22Rv1 (cell line): ENCODE results near the gene FBXL19.

ENCODE experiments used
- CTCF ChIP-seq: fragments of 450-650 bp; IDR thresholded peaks from 2 replicates; pipeline ENCODE4 v1.5.1; 2017; ENCODE audit warnings: mild to moderate bottlenecking
- ZFX ChIP-seq: fragments of 450-650 bp; IDR thresholded peaks from 2 replicates; pipeline ENCODE4 v1.6.1; 2017; ENCODE audit warnings: antibody characterized with exemption, borderline replicate concordance

GRCh38 chr16:30884760-30885159 is 38.6 kb upstream of the FBXL19 start:
- TF ChIP-seq CTCF (no peak), ZFX (no peak)
